Calu3 (cell line): ENCODE results near the gene RTN1. TPM values are rescaled to one million over a fixed set of nuclear protein-coding genes. Genes with fewer than 3 reads are reported as not detected.

Experiments
- BruUV-seq: library from RNA; stranded (reverse); fragments of 400-500 nt; replicated peaks from 2 replicates; lab custom pipeline; 2021; lab: Mats Ljungman, UMichigan
- CTCF ChIA-PET: fragments of 300-600 bp; sonication (Branson Sonifier 250); formaldehyde crosslinking; loops from one replicate; lab custom pipeline; 2022; ENCODE audit warnings: antibody characterized with exemption; lab: Charles Lee
- DNase-seq: peaks from one replicate; pipeline ENCODE4 v3.0.0; 2022
- H3K27ac Mint-ChIP-seq: one replicate; pipeline ENCODE4 v1.8.0; 2022; ENCODE audit warnings: mixed read lengths; ENCODE audit not compliant: unreplicated experiment
- H3K27me3 Mint-ChIP-seq: one replicate; pipeline ENCODE4 v1.8.0; 2022; ENCODE audit warnings: mixed read lengths; ENCODE audit not compliant: unreplicated experiment
- H3K36me3 Mint-ChIP-seq: one replicate; pipeline ENCODE4 v1.8.0; 2022; ENCODE audit warnings: mild to moderate bottlenecking, moderate library complexity, mixed read lengths; ENCODE audit not compliant: insufficient read depth, unreplicated experiment
- H3K4me1 Mint-ChIP-seq: one replicate; pipeline ENCODE4 v1.8.0; 2022; ENCODE audit warnings: mild to moderate bottlenecking, low read depth, mixed read lengths; ENCODE audit not compliant: unreplicated experiment
- H3K4me3 Mint-ChIP-seq: one replicate; pipeline ENCODE4 v1.8.0; 2022; ENCODE audit warnings: mild to moderate bottlenecking, low read depth, moderate library complexity, mixed read lengths; ENCODE audit not compliant: unreplicated experiment
- H3K9me3 Mint-ChIP-seq: one replicate; pipeline ENCODE4 v1.8.0; 2022; ENCODE audit warnings: low read depth, mixed read lengths; ENCODE audit not compliant: unreplicated experiment
- intact Hi-C: fragments of 100-400 bp; cut with micrococcal nuclease; formaldehyde crosslinking; loops from one replicate; pipeline ENCODE4 v1.10.0; 2022; ENCODE audit not compliant: unreplicated experiment
- total RNA-seq: library from RNA; stranded (reverse); gene quantifications from 2 replicates; pipeline ENCODE4 v1.2.3, GENCODE V29; 2022
- TF ChIP-seq, protein P1 (sequence below): fragments of 200-600 bp; IDR thresholded peaks from one replicate; pipeline ENCODE4 v1.8.0; 2022; ENCODE audit warnings: antibody characterized with exemption; ENCODE audit not compliant: unreplicated experiment

RTN1 gene
- total RNA-seq, 1 experiment from 2014 or later, result not detected

DNA sequence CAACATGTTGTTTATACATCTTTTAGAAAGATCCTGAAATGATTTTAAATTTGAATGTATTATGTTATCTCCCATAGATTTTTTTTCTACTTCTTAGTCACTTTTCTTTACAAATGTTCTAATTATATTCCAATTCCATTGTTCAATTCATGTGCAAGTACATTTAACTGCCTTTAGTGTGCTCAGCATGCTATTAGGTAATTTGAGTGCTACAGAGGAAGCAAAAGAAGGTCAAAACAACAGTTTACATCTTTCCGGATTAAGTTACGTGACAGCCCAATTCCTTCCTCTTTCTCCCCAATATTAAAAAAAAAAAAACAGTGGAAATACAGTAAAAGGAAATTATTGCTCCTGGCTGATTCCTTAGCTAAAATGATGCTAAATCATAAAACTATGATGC, 98.3 kb downstream of the RTN1 start:
- Mint-ChIP-seq H3K4me1 (no peaks in the 10 kb centered on the region), H3K27me3 (peaks cover 19% of the 10 kb centered on the region), H3K27ac (no peak overlapping the region), H3K9me3 (no peaks in the 10 kb centered on the region), H3K36me3 (no peaks in the 10 kb centered on the region), H3K4me3 (no peak overlapping the region)
- no TSS peak for BruUV-seq
- no peak for DNase-seq
- intact Hi-C loops, result no loop called here
- TF ChIP-seq, protein P1, sequence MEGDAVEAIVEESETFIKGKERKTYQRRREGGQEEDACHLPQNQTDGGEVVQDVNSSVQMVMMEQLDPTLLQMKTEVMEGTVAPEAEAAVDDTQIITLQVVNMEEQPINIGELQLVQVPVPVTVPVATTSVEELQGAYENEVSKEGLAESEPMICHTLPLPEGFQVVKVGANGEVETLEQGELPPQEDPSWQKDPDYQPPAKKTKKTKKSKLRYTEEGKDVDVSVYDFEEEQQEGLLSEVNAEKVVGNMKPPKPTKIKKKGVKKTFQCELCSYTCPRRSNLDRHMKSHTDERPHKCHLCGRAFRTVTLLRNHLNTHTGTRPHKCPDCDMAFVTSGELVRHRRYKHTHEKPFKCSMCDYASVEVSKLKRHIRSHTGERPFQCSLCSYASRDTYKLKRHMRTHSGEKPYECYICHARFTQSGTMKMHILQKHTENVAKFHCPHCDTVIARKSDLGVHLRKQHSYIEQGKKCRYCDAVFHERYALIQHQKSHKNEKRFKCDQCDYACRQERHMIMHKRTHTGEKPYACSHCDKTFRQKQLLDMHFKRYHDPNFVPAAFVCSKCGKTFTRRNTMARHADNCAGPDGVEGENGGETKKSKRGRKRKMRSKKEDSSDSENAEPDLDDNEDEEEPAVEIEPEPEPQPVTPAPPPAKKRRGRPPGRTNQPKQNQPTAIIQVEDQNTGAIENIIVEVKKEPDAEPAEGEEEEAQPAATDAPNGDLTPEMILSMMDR, result no peak
- CTCF ChIA-PET, result no interaction called here

DNA sequence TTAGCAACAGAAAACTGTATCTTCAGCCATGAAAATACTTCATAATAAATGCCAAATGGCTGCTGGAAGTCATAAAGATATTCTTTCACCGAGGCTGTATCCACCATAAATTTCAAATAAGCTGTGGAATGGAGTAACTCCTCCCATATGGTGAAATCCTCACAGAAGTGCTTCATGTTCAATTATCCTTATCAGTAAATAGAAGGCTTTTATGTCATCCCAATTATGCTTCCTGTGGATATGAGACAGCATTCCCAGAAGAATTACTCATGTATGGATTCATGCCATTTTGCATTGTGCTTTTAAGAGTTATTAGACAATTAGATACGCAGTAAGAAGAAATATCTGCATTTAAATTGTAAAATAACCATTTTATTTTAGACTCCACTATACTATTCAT, 99.0 kb downstream of the RTN1 start:
- CTCF ChIA-PET, result no interaction called here
- H3K4me3 Mint-ChIP-seq, result no peak overlapping the region
- H3K27ac Mint-ChIP-seq, result no peak overlapping the region
- intact Hi-C loops, result no loop called here
- H3K4me1 Mint-ChIP-seq, result no peaks in the 10 kb centered on the region
- no peaks in the 10 kb centered on the region for H3K9me3 Mint-ChIP-seq
- no TSS peak for BruUV-seq
- H3K36me3 Mint-ChIP-seq, result no peaks in the 10 kb centered on the region
- TF ChIP-seq, protein P1, result no peak
- peaks cover 17% of the 10 kb centered on the region for H3K27me3 Mint-ChIP-seq
- DNase-seq, result no peak

DNA sequence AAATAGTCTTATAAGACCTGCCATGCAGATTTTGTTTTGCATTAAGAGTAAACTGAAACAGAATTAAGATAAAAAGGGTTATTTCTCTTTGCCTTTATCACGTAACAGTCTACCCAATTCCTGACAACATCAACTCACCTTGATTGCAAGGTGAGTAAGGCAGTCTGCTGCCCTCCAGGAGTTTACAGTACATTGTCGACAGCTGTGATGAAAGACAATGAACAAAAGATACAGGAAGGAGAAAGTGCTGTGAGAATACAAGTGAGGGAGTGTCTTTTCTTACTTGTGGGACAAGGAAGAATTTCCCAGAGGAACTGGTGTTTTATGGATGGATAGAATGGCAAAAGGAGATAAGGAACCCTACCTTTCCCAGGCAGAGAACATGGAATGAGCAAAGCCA, 101.0 kb downstream of the RTN1 start:
- DNase-seq, result no peak
- no peaks in the 10 kb centered on the region for H3K36me3 Mint-ChIP-seq

DNA sequence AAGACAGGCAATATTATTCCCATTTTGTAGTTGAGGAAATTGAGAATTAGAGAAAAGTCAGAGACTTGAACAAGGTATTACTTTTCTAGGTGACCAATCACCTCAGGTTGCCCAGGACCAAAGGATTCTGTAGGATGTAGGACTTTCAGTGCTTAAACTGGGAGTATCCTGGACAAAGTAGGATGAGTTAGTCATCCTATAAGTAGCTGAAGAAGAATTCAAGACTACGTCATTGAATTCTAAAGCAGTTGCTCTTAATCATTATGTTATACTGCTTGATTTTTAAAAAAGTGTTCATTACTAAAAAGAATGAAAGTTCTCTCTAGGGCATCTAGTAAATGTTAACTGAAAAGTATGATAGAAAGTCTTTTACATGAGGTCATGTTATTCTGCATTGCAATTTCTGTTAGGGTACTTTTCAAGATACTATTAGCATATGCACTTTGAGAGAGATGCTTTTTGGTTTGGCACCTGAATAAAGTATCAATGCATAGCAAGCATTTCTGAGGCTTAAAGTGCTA, 101.7 kb downstream of the RTN1 start:
- H3K27ac Mint-ChIP-seq, result no peak overlapping the region
- DNase-seq, result no peak
- CTCF ChIA-PET, result no interaction called here
- H3K9me3 Mint-ChIP-seq, result no peaks in the 10 kb centered on the region
- TF ChIP-seq, protein P1, result no peak
- H3K27me3 Mint-ChIP-seq, result peaks cover 10% of the 10 kb centered on the region
- no peaks in the 10 kb centered on the region for H3K36me3 Mint-ChIP-seq
- H3K4me1 Mint-ChIP-seq, result no peaks in the 10 kb centered on the region
- H3K4me3 Mint-ChIP-seq, result no peak overlapping the region
- BruUV-seq, result no TSS peak
- intact Hi-C loops, result no loop called here

More for the DNA sequence above, 101.0 kb downstream of the RTN1 start:
- intact Hi-C loops, result no loop called here
- Mint-ChIP-seq H3K27me3 (peaks cover 10% of the 10 kb centered on the region), H3K4me3 (no peak overlapping the region), H3K4me1 (no peaks in the 10 kb centered on the region), H3K9me3 (no peaks in the 10 kb centered on the region), H3K27ac (no peak overlapping the region)
- TF ChIP-seq, protein P1, result no peak
- CTCF ChIA-PET, result no interaction called here
- no TSS peak for BruUV-seq
